NCI-H510A treated with DMSO at 0.1 percent for 48 hours (cell line): ENCODE results near the gene PMM1.

ENCODE experiments used
- DNase-seq: peaks from one replicate; lab custom pipeline; 2025; lab: John Stamatoyannopoulos, UW

Gene PMM1

DNA sequence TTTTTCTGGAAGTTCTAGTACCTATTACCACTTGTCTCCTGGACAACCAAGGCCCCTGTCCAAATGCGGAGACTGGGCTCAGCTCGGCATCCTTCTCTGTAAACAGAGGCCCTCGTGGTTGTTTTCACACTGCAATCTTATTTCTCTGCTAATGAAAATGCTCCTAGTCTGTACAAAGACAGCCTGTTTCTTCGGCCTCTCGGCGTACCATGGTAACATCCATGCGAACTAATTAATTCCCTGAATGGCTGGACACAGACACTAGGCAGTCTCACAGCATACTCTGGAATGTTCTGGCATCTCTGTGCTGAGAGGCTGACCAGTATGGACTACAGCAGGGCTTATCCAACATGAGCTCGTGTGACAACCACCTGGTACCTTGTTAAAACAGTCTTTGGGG, 51.1 kb downstream of the PMM1 start:
- DNase-seq = no peak

DNA sequence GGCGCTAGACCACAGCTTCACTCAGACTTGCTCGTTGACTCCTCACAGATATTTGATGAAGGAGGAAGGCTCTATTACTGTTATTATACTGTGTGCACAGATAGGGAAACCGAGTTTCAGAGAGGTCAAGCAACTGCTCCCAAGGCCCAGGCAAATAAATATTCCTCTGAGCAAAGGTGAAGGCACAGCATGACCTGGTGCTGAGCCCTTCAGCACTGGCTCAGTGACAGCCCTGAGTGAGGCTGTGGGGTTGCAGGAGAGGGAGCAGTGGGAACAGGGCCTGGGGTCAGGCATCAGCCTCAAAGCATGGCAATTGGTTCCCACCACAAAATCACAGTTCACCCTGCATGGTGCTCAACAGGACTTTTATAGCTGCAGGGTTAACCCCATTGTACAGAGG, 52.4 kb downstream of the PMM1 start:
- no peak for DNase-seq

DNA sequence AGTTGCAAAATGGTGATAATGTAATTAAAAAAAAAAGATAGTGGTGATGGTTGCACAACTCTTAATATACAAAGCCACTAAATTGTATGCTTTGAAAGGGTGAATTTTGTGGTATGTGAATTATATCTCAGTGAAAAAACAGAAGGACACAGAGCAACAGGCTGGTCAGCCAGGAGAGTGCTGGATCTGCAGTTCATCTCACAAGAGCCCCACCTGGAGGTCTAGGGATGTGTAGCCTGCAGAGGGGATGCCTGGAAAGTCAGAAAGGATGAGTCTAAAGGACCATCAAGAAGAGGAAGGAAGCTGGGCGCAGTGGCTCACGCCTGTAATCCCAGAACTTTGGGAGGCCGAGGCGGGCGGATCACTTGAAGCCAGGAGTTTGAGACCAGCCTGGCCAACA, 54.4 kb downstream of the PMM1 start:
- DNase-seq = peak; percentile 11

DNA sequence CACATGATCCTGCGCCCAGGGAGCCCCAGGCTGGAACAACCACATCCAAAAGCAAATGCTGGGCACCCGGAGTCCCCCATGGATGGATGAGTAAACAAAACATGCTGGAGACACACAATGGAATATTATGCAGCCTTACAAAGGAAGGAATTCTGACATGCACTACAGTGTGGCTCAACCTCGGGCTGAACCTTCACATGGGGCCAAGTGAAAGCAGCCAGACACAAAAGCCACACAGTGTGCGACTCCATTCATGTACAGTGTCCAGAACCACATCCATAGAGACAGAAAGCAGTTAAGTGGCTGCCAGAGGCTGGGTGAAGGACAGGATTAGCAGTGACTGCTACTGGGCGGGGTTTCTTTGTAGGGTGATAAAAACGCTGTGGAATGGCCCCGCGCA, 55.4 kb downstream of the PMM1 start:
- DNase-seq = no peak

DNA sequence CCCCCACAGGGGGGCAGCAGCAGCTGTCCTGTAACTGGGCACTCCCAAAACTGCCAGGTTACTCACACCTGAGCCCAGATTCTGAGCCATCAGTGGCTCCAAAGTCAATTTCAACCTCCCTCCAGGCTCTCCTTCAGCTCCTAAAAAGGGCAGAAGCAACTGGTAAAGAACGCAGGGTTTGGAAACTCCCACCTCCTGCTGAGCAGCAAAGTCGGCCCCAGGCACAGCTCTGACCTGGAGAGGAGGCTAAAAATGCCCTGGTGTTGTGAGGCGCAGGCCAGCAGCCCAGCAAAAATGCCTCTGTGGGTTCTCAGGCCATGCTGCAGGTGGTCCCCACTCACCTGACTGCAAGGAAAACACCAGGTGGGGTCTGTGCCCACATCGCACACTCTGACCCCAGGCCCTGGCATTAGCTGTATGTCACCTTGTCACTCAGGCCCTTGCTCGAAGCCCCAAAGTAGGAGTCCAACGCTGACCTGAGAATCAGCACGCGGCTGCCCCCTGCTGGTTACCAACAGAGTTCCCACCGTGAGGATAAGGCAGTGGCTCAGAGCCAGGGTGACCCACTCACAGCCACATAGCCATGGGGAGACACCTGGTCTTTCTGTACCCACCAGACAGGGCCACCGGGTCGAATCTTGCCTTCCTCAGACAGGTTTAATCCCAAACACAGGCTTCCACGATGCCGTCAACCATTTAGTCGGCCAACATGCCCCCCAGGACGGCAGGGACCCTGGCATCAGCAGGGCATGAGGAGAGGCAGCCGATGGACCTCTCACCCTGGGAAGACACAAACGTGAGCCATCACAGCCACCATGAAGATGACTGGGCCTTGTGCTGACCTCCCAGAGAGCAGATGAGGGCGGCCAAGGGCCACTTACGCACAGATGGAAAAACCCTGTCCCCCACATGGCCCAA, 56.5 kb downstream of the PMM1 start:
- DNase-seq = peak; percentile 58

DNA sequence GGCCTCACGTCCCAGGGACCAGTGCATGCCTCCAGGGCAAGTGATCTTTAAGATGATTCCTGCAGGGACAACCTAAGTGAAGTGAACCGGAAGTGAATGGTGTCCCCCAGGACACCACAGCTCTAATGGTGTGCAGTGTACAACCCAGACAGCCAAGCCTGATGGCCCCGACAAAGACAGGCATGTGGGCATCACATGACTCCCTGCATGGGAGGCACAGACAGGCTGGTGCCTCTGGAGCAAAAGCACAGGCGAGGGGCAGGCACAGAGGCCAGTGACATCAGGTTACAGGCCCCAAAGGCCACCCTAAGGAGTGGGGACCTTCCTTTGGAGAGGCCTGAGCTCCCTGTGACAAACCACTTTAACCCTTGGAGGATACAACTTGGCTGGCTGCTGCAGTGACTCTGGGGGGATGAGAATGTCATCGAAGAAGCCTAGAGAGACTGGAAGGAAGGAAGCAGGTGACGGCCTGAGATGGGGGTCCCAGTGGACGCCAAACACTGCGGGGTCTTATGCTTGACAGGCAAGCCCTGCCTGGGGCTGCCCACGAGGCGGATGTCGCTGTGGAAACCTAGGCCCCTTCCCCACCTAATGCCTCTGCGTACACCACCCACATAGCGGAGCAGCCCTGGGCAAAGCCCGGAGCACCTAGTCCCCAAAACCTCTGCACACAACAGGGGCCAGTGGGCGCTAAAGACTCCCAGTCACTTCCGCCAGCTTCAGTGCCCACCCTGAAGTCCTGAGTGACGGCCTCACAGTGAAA, 57.7 kb downstream of the PMM1 start:
- DNase-seq = no peak

DNA sequence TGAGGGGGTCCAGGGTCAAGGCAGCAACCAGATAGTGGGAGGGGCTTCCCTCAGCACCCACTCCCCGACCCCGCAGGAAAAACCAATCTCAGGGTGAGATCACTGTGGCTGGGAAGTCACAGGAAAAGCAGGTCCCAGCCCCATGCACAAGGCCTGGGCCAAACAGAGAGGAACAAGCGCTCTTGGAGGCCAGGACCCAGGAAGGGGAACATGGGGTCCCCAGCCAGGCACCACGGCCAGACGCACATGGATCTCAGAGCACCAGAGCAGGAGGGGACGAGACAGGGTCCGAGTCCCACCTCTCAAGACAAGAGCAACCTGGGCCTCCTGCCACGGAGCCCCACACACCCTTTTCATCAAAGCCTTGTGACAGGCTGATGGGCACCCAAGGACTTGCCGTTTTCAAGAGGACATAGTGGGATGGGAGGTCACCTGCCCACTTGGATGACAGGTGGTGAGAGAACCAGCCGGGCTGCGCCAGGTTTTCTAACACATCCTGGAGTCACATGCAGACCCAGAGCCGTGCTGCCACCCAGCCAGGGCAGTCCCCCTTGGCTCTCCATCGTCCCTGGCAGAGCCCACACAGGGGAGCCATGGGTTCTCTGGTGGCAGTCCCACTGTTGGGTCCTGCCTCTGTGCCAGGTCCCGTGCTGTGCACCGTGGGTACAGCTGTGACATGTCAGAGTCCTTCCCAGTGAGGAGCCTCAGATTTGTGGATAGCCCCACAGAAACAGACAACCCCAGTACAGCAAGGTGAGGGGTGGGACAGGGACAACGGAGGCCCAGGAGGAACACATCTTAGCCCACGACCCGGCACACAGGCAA, 58.5 kb downstream of the PMM1 start:
- DNase-seq = no peak

DNA sequence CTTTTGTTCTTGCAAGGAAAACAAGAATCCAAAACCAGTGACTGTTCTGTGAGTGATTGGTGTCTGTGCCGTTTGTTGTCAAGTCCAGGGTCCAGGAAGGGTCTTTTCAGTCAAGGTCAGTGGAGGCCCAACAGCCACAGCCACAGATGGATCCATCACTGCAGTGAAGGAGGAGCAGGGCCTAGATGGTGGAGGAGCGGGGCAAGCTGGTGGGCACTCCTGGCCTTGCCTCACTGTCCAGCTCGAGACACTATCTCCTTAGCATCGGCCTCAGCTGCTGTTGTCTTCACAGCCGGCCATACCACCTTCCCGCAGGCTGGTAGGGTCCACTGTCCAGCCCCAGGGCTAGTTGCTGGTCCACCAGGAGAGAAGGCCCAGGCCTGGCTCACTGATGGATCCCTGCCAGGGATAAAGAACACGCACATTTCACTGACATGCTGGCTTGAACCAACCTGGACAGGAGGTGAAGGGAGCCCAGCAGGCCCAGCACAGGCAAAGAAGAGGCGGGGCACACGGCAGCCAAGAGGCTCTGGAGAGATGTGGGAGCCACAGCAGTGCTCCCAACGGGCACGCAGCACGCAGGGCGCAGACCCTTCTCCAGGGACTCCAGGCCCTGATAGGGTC, 60.6 kb downstream of the PMM1 start:
- no peak for DNase-seq

DNA sequence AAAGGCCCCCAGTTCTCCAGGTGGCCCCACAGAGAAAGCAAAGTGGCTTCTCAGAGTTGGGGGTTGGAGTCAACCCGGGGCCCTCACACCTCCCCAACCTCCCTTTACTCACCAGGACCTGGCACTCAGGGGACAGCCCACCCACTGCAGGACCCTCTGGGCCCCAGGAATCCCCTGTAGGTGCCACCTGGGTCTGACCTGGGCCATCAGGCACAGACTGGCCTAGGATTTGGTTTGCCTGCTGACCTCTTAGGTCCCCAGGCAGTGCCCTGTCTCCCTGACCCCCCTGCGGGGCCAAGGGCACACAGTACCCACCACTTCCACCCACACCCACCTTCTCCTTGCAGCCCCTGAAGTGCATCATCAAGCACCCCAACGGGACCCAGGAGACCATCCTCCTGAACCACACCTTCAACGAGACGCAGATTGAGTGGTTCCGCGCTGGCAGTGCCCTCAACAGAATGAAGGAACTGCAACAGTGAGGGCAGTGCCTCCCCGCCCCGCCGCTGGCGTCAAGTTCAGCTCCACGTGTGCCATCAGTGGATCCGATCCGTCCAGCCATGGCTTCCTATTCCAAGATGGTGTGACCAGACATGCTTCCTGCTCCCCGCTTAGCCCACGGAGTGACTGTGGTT, 61.4 kb downstream of the PMM1 start:
- no peak for DNase-seq
